Stimulated activated naive CD4-positive, alpha-beta T cell treated with Interleukin-2 at 50 U/mL for 16 hours (primary cell): ENCODE measurements around the gene PTPN23.

ENCODE experiments used
- DNase-seq: peaks from one replicate; lab custom pipeline; 2025; lab: John Stamatoyannopoulos, UW

The PTPN23 gene

GRCh38 chr3:47405820-47406761 lies 25.3 kb downstream of the PTPN23 start:
- no peak for DNase-seq

- DNase-seq = no peak
These were observed 25.9 kb downstream of the PTPN23 start for GRCh38 chr3:47406762-47407149.

GRCh38 chr3:47407237-47407636 lies 26.4 kb downstream of the PTPN23 start:
- DNase-seq = no peak

GRCh38 chr3:47407896-47408838 lies 27.3 kb downstream of the PTPN23 start:
- no peak for DNase-seq

GRCh38 chr3:47408839-47409229 lies 28.0 kb downstream of the PTPN23 start:
- DNase-seq = no peak

GRCh38 chr3:47409284-47409683 lies 28.5 kb downstream of the PTPN23 start:
- no peak for DNase-seq

GRCh38 chr3:47409688-47410416 lies 29.0 kb downstream of the PTPN23 start:
- DNase-seq = no peak

- no peak for DNase-seq
These were observed 29.5 kb downstream of the PTPN23 start for GRCh38 chr3:47410417-47410720.

GRCh38 chr3:47410801-47411646 lies 30.2 kb downstream of the PTPN23 start:
- DNase-seq = no peak

GRCh38 chr3:47411696-47412452 lies 31.1 kb downstream of the PTPN23 start:
- DNase-seq = no peak

- no peak for DNase-seq
These were observed 31.6 kb downstream of the PTPN23 start for GRCh38 chr3:47412453-47412756.

GRCh38 chr3:47412842-47413520 lies 32.2 kb downstream of the PTPN23 start:
- no peak for DNase-seq

GRCh38 chr3:47413751-47414150 lies 32.9 kb downstream of the PTPN23 start:
- no peak for DNase-seq

- DNase-seq = no peak
These were observed 33.3 kb downstream of the PTPN23 start for GRCh38 chr3:47414161-47414564.

- DNase-seq = no peak
These were observed 34.1 kb downstream of the PTPN23 start for GRCh38 chr3:47414666-47415587.

- no peak for DNase-seq
These were observed 35.2 kb downstream of the PTPN23 start for GRCh38 chr3:47416041-47416440.

- no peak for DNase-seq
These were observed 37.6 kb downstream of the PTPN23 start for GRCh38 chr3:47418167-47419082.
